Keratinocyte (primary cell): ENCODE measurements around the gene C11orf52. TPM values are rescaled to one million over a fixed set of nuclear protein-coding genes. Genes with fewer than 3 reads are reported as not detected.
"Not testable (repeated sequence)": the region's sequence is repeated elsewhere in the genome, so short reads cannot be mapped to it uniquely, and the experiment has no call there.

Experiments
- DNase-seq: peaks from one replicate; pipeline ENCODE4 v3.0.0-alpha.2; 2011; ENCODE audit warnings: low read depth, missing footprints, low spot score
- FAIRE-seq: peaks from 2 replicates; lab custom pipeline; 2011; peaks lifted over from hg19 to GRCh38; lab: Jason Lieb, UNC
- H2AFZ ChIP-seq: 2 replicates; pipeline ENCODE4 v1.6.0; 2012; ENCODE audit warnings: low read length, control low read depth, inconsistent platforms; ENCODE audit not compliant: control insufficient read depth
- H3K27ac ChIP-seq: 2 replicates; pipeline ENCODE4 v1.5.1; 2011; ENCODE audit warnings: low read length; ENCODE audit not compliant: control insufficient read depth, insufficient read depth
- H3K27me3 ChIP-seq: 3 replicates; pipeline ENCODE4 v1.6.0; 2011; ENCODE audit warnings: low read length; ENCODE audit not compliant: control insufficient read depth, insufficient read depth; ENCODE audit errors: extremely low read depth
- H3K36me3 ChIP-seq, 2 experiments: 2 replicates in 1 of 2; 3 replicates in 1 of 2; pipeline ENCODE4 v1.5.1; 2011; ENCODE audit warnings: low read length in 2 of 2, mild to moderate bottlenecking in 1 of 2; ENCODE audit not compliant: control insufficient read depth in 2 of 2, insufficient read depth in 2 of 2; ENCODE audit errors: extremely low read depth in 1 of 2
- H3K4me1 ChIP-seq: 3 replicates; pipeline ENCODE4 v1.5.1; 2011; ENCODE audit warnings: low read length; ENCODE audit not compliant: control insufficient read depth, insufficient read depth; ENCODE audit errors: extremely low read depth
- H3K4me2 ChIP-seq: 3 replicates; pipeline ENCODE4 v1.6.0; 2011; ENCODE audit warnings: low read depth, low read length; ENCODE audit not compliant: control insufficient read depth, insufficient read depth; ENCODE audit errors: extremely low read depth
- H3K4me3 ChIP-seq, 3 experiments: fragments of 200-600 bp in 1 of 3; sonication (generic) in 1 of 3; 2 replicates in 2 of 3; 3 replicates in 1 of 3; pipeline ENCODE4 v1.5.1; 2011 to 2016; ENCODE audit warnings: low read length in 3 of 3, mild to moderate bottlenecking in 3 of 3, control low read depth in 2 of 3, inconsistent platforms in 1 of 3, low read depth in 1 of 3, mixed read lengths in 1 of 3, mixed run types in 1 of 3, moderate library complexity in 1 of 3; ENCODE audit not compliant: control insufficient read depth in 2 of 3, insufficient read depth in 2 of 3; ENCODE audit errors: extremely low read depth in 1 of 3
- H3K79me2 ChIP-seq: 2 replicates; pipeline ENCODE4 v1.6.0; 2012; ENCODE audit warnings: low read length; ENCODE audit not compliant: control insufficient read depth, insufficient read depth
- H3K9ac ChIP-seq: 3 replicates; pipeline ENCODE4 v1.6.0; 2011; ENCODE audit warnings: low read length; ENCODE audit not compliant: control insufficient read depth, insufficient read depth; ENCODE audit errors: extremely low read depth
- H3K9me1 ChIP-seq: 3 replicates; pipeline ENCODE4 v1.6.0; 2011; ENCODE audit warnings: low read length; ENCODE audit not compliant: control insufficient read depth, insufficient read depth; ENCODE audit errors: extremely low read depth
- H3K9me3 ChIP-seq: 2 replicates; pipeline ENCODE4 v1.5.1; 2012; ENCODE audit warnings: low read depth, low read length; ENCODE audit not compliant: control insufficient read depth
- H4K20me1 ChIP-seq: 3 replicates; pipeline ENCODE4 v1.6.0; 2011; ENCODE audit warnings: low read length; ENCODE audit not compliant: control insufficient read depth, insufficient read depth; ENCODE audit errors: extremely low read depth
- CTCF ChIP-seq, 3 experiments: IDR thresholded peaks in 1 of 3; conservative IDR thresholded peaks in 1 of 3; optimal IDR thresholded peaks in 1 of 3; 2 replicates in 2 of 3; 3 replicates in 1 of 3; pipeline versions ENCODE3 to v1.5.1; 2011; ENCODE audit warnings: low read length in 3 of 3, mild to moderate bottlenecking in 3 of 3, moderate library complexity in 2 of 3, control low read depth in 1 of 3, inconsistent platforms in 1 of 3; ENCODE audit not compliant: insufficient read depth in 2 of 3; ENCODE audit errors: extremely low read depth in 1 of 3
- EZH2 ChIP-seq: IDR thresholded peaks from one replicate; pipeline ENCODE4 v1.6.1; 2012; ENCODE audit warnings: inconsistent platforms, mild to moderate bottlenecking, low read length, moderate library complexity
- dilution Hi-C: fragments of 300-500 bp; cut with MboI; formaldehyde crosslinking; loops from one replicate; pipeline ENCODE4 v1.7.0; 2020; ENCODE audit warnings: low sequenced_read_pairs; ENCODE audit not compliant: extremely low pct_ligation_motif_present
- polyA plus RNA-seq, 5 experiments: library from polyadenylated mRNA; depleted of rRNA in 3 of 5; stranded (reverse) in 3 of 5; stranded (forward) in 1 of 5; unstranded in 1 of 5; fragments of >200 nt; gene quantifications; 1 replicate in 1 of 5; 2 replicates in 3 of 5; 3 replicates in 1 of 5; pipeline versions ENCODE4 v1.2.1 to v1.2.3, GENCODE V29; 2011 to 2012; ENCODE audit warnings: missing spikeins in 2 of 5, low read depth in 1 of 5, low replicate concordance in 1 of 5

The C11orf52 gene
- polyA plus RNA-seq, 1 donor (not counting 4 experiments of a cell fraction or from before 2014, with no cell fraction given) = 3.5 TPM

- no peak overlapping the region for H3K4me2 ChIP-seq
- H3K79me2 ChIP-seq = no peaks in the 10 kb centered on the region
- H3K9me1 ChIP-seq = no peaks in the 10 kb centered on the region
- H3K27me3 ChIP-seq = no peaks in the 10 kb centered on the region
- H3K36me3 ChIP-seq = no peaks in the 10 kb centered on the region
- no peak overlapping the region for H3K4me3 ChIP-seq
- no peaks in the 10 kb centered on the region for H3K9me3 ChIP-seq
- no peak overlapping the region for H3K27ac ChIP-seq
- H3K4me1 ChIP-seq = peaks cover 8% of the 10 kb centered on the region
- no peaks in the 10 kb centered on the region for H4K20me1 ChIP-seq
- H3K9ac ChIP-seq = no peak overlapping the region
- no peak for DNase-seq
- FAIRE-seq = no peak
- no peak for TF ChIP-seq EZH2
- no peak for TF ChIP-seq CTCF (optimal IDR thresholded peaks at IDR 0.05 in 1 of 3, IDR thresholded peaks at IDR 0.05 in 1 of 3, conservative IDR thresholded peaks at IDR 0.05 in 1 of 3; ENCODE audit: extremely low read depth in 1 of 3, insufficient read depth in 2 of 3, low read length in 3 of 3)
- no peak overlapping the region for H2AFZ ChIP-seq
- dilution Hi-C loops = no loop called here
Observed at GRCh38 chr11:111882202-111882601, 36.5 kb upstream of the C11orf52 start.

- dilution Hi-C loops, FAIRE-seq: not testable (repeated sequence)
Observed at GRCh38 chr11:111885053-111885452, 33.7 kb upstream of the C11orf52 start.

GRCh38 chr11:111886032-111886431, 32.7 kb upstream of the C11orf52 start:
- FAIRE-seq = no peak
- H3K9ac ChIP-seq = no peak overlapping the region
- dilution Hi-C loops = no loop called here
- no peak overlapping the region for H3K4me2 ChIP-seq
- TF ChIP-seq CTCF (optimal IDR thresholded peaks at IDR 0.05 in 1 of 3, IDR thresholded peaks at IDR 0.05 in 1 of 3, conservative IDR thresholded peaks at IDR 0.05 in 1 of 3; ENCODE audit: extremely low read depth in 1 of 3, insufficient read depth in 2 of 3, low read length in 3 of 3) (no peak), EZH2 (no peak)
- H3K4me1 ChIP-seq = no peaks in the 10 kb centered on the region
- H3K27me3 ChIP-seq = no peaks in the 10 kb centered on the region
- H3K9me3 ChIP-seq = no peaks in the 10 kb centered on the region
- no peak for DNase-seq
- no peaks in the 10 kb centered on the region for H4K20me1 ChIP-seq
- H3K9me1 ChIP-seq = no peaks in the 10 kb centered on the region
- H3K27ac ChIP-seq = no peak overlapping the region
- no peaks in the 10 kb centered on the region for H3K36me3 ChIP-seq
- H3K4me3 ChIP-seq = no peak overlapping the region
- H2AFZ ChIP-seq = no peak overlapping the region
- H3K79me2 ChIP-seq = no peaks in the 10 kb centered on the region

More at GRCh38 chr11:111885053-111885452, 33.7 kb upstream of the C11orf52 start:
- not testable (repeated sequence) for H3K9me1 ChIP-seq, H3K9ac ChIP-seq, H3K4me3 ChIP-seq, H3K36me3 ChIP-seq, DNase-seq, H3K9me3 ChIP-seq, H2AFZ ChIP-seq, H3K4me2 ChIP-seq, H3K79me2 ChIP-seq, H3K27me3 ChIP-seq, H3K4me1 ChIP-seq, H3K27ac ChIP-seq, H4K20me1 ChIP-seq
